Liver (tissue), 3 donors: ENCODE results near the gene SDK2.

ENCODE experiments used
- CTCF ChIP-seq: fragments of 150-350 bp; IDR thresholded peaks from 2 replicates; pipeline ENCODE4 v1.5.1; 2017; ENCODE audit warnings: improper control_type of control experiment, low read depth, low read length; ENCODE audit not compliant: missing input control
- GABPA ChIP-seq, 2 donors: IDR thresholded peaks in 1 of 2; conservative IDR thresholded peaks in 1 of 2; 2 replicates each; pipeline ENCODE4 v1.6.1; 2016; ENCODE audit warnings: antibody characterized with exemption in 2 of 2, mild to moderate bottlenecking in 1 of 2, moderate library complexity in 1 of 2
- RAD21 ChIP-seq, 2 donors: IDR thresholded peaks; 2 replicates each; pipeline ENCODE4 v1.6.1; 2016; ENCODE audit warnings: antibody characterized with exemption in 2 of 2, mild to moderate bottlenecking in 2 of 2
- SP1 ChIP-seq: IDR thresholded peaks from 2 replicates; pipeline ENCODE4 v1.6.1; 2018; ENCODE audit warnings: antibody characterized with exemption, mild to moderate bottlenecking
- TAF1 ChIP-seq: conservative IDR thresholded peaks from 2 replicates; pipeline ENCODE4 v1.6.1; 2016; ENCODE audit warnings: antibody characterized with exemption, mild to moderate bottlenecking
- YY1 ChIP-seq: IDR thresholded peaks from 2 replicates; pipeline ENCODE4 v1.6.1; 2016; ENCODE audit warnings: antibody characterized with exemption, mild to moderate bottlenecking
- ZBTB33 ChIP-seq: IDR thresholded peaks from 2 replicates; pipeline ENCODE4 v1.6.1; 2016; ENCODE audit warnings: antibody characterized with exemption
- TF ChIP-seq, protein P1 (sequence below): IDR thresholded peaks from 2 replicates; pipeline ENCODE4 v1.6.1; 2016; ENCODE audit warnings: antibody characterized with exemption, mild to moderate bottlenecking
- TF ChIP-seq, protein P2 (sequence below): IDR thresholded peaks from 2 replicates; pipeline ENCODE4 v1.6.1; 2016; ENCODE audit warnings: antibody characterized with exemption
- donor health status: healthy.
- donor health status: healthy.

- TF ChIP-seq CTCF (no peak), RAD21 (IDR thresholded peaks at IDR 0.05) (no peak), GABPA (IDR thresholded peaks at IDR 0.05 in 1 of 2, conservative IDR thresholded peaks at IDR 0.05 in 1 of 2) (no peak), SP1 (no peak), TAF1 (no peak), ZBTB33 (no peak), YY1 (no peak)
- TF ChIP-seq, protein P1, sequence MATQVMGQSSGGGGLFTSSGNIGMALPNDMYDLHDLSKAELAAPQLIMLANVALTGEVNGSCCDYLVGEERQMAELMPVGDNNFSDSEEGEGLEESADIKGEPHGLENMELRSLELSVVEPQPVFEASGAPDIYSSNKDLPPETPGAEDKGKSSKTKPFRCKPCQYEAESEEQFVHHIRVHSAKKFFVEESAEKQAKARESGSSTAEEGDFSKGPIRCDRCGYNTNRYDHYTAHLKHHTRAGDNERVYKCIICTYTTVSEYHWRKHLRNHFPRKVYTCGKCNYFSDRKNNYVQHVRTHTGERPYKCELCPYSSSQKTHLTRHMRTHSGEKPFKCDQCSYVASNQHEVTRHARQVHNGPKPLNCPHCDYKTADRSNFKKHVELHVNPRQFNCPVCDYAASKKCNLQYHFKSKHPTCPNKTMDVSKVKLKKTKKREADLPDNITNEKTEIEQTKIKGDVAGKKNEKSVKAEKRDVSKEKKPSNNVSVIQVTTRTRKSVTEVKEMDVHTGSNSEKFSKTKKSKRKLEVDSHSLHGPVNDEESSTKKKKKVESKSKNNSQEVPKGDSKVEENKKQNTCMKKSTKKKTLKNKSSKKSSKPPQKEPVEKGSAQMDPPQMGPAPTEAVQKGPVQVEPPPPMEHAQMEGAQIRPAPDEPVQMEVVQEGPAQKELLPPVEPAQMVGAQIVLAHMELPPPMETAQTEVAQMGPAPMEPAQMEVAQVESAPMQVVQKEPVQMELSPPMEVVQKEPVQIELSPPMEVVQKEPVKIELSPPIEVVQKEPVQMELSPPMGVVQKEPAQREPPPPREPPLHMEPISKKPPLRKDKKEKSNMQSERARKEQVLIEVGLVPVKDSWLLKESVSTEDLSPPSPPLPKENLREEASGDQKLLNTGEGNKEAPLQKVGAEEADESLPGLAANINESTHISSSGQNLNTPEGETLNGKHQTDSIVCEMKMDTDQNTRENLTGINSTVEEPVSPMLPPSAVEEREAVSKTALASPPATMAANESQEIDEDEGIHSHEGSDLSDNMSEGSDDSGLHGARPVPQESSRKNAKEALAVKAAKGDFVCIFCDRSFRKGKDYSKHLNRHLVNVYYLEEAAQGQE: no peak
- TF ChIP-seq, protein P2, sequence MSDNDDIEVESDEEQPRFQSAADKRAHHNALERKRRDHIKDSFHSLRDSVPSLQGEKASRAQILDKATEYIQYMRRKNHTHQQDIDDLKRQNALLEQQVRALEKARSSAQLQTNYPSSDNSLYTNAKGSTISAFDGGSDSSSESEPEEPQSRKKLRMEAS: no peak
Observed at GRCh38 chr17:73424571-73424970, 219.7 kb downstream of the SDK2 start.
